ENCODE measurements around the gene EIF3L.

DNA sequence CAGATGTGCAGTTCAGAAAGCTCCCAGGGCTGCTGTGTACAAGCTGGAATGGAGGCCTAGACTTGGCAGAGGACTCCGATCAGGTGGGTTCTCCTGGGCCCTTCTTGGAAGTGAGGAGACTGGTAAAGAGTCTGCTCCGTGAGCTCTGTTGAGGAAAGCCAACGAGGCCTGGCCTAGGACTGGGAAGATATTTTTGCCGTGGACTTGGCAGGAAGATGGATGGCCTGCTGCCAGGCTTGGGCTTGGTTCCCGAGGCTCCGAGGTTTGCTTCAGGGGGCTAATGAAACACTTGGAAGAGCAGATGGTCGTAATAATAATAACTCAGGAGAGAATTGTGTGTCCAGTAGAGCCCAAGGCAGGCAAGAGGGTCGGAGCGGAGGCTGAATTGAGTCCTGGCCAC is 22.2 kb upstream of the EIF3L start:
- TF ChIP-seq EZH2phosphoT487 (IDR thresholded peaks at IDR 0.05; ENCODE audit: insufficient read depth, low read depth) (no peak), EZH2 (IDR thresholded peaks at IDR 0.05; ENCODE audit: insufficient read depth, poor library complexity, severe bottlenecking) (no peak)

All from GM23248 (cell line).